HepG2 (cell line): ENCODE results near the gene INPP4B.

ENCODE experiments used
- CTCF ChIP-seq: sonication (generic); formaldehyde crosslinking; IDR thresholded peaks from 2 replicates; pipeline ENCODE4 v1.5.0; 2020; ENCODE audit warnings: mild to moderate bottlenecking, missing genetic modification reagents, moderate library complexity
- GTF2F1 ChIP-seq: fragments of 150-350 bp; IDR thresholded peaks from 2 replicates; pipeline ENCODE4 v1.6.1; 2014; ENCODE audit warnings: low read length
- GTF3A ChIP-seq: sonication (generic); formaldehyde crosslinking; conservative IDR thresholded peaks from 2 replicates; pipeline ENCODE4 v1.4.0; 2020; ENCODE audit warnings: mild to moderate bottlenecking, missing genetic modification reagents
- IRF1 ChIP-seq: sonication (generic); formaldehyde crosslinking; IDR thresholded peaks from 2 replicates; pipeline ENCODE4 v1.4.0; 2020; ENCODE audit warnings: low read depth, mild to moderate bottlenecking, missing genetic modification reagents
- RNF2 ChIP-seq: fragments of 450-650 bp; conservative IDR thresholded peaks from 2 replicates; pipeline ENCODE4 v1.6.1; 2016; ENCODE audit warnings: low read depth
- TAF1 ChIP-seq: sonication (generic); formaldehyde crosslinking; IDR thresholded peaks from 2 replicates; pipeline ENCODE4 v1.4.0; 2020; ENCODE audit warnings: missing genetic modification reagents
- ZNF274 ChIP-seq: sonication (generic); formaldehyde crosslinking; IDR thresholded peaks from 2 replicates; pipeline ENCODE4 v1.5.1; 2020; ENCODE audit warnings: mild to moderate bottlenecking, missing genetic modification reagents
- ZNF530 ChIP-seq: sonication (generic); formaldehyde crosslinking; IDR thresholded peaks from 2 replicates; pipeline ENCODE4 v1.5.0; 2020; ENCODE audit warnings: low read depth, mild to moderate bottlenecking, missing genetic modification reagents
- ZNF558 ChIP-seq: sonication (generic); formaldehyde crosslinking; IDR thresholded peaks from 2 replicates; pipeline ENCODE4 v1.9.0; 2022; ENCODE audit warnings: mild to moderate bottlenecking, missing genetic modification reagents, borderline replicate concordance

- no peak for TF ChIP-seq IRF1 (CRISPR knock-in tag)
- TF ChIP-seq CTCF (CRISPR knock-in tag): no peak
- TF ChIP-seq ZNF558 (CRISPR knock-in tag): no peak
- no peak for TF ChIP-seq GTF2F1
- no peak for TF ChIP-seq GTF3A (CRISPR knock-in tag)
- TF ChIP-seq RNF2: no peak
- TF ChIP-seq TAF1 (CRISPR knock-in tag): no peak
- no peak for TF ChIP-seq ZNF274 (CRISPR knock-in tag)
- TF ChIP-seq ZNF530 (CRISPR knock-in tag): no peak
These were observed 280.3 kb downstream of the INPP4B start for GRCh38 chr4:142565771-142566170.
